ENCODE results near the gene KCNF1. TPM values are rescaled to one million over a fixed set of nuclear protein-coding genes. Genes with fewer than 3 reads are reported as not detected.

The KCNF1 gene
- total and polyA plus RNA-seq, 2 experiments from 2014 or later = 0.67 to 0.87 TPM

DNA sequence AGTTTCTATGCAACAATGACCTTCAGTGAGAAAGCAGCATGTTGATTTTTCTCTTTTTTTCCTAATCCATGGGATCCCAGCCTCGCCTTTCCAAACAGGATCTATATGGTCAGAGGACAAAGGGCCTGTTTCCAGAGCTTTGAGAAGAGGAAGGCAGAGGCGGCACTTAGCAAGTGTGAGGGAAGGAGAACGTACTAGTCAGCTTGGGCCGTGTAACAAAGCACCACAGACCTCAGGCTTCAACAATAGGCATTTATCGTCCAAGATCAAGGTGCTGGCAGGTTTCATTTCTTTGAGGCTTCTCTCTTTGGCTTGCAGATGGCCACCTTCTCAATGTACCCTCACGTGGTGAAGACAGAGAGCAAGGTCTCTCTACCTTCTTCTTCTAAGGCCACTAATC, 7.3 kb upstream of the KCNF1 start:
- no peak overlapping the region for H3K4me2 ChIP-seq
- H3K27ac ChIP-seq = no peak overlapping the region
- H3K9me2 ChIP-seq (replicated peaks; ENCODE audit: insufficient read depth) = no peaks in the 10 kb centered on the region
- no peaks in the 10 kb centered on the region for H3K4me1 ChIP-seq (ENCODE audit: insufficient read depth)
- TF ChIP-seq EZH2phosphoT487 (IDR thresholded peaks at IDR 0.05; ENCODE audit: low read depth, severe bottlenecking, unreplicated experiment) (no peak), EZH2 (IDR thresholded peaks at IDR 0.05; ENCODE audit: borderline replicate concordance) (no peak)
- TF ChIP-seq, protein P1, sequence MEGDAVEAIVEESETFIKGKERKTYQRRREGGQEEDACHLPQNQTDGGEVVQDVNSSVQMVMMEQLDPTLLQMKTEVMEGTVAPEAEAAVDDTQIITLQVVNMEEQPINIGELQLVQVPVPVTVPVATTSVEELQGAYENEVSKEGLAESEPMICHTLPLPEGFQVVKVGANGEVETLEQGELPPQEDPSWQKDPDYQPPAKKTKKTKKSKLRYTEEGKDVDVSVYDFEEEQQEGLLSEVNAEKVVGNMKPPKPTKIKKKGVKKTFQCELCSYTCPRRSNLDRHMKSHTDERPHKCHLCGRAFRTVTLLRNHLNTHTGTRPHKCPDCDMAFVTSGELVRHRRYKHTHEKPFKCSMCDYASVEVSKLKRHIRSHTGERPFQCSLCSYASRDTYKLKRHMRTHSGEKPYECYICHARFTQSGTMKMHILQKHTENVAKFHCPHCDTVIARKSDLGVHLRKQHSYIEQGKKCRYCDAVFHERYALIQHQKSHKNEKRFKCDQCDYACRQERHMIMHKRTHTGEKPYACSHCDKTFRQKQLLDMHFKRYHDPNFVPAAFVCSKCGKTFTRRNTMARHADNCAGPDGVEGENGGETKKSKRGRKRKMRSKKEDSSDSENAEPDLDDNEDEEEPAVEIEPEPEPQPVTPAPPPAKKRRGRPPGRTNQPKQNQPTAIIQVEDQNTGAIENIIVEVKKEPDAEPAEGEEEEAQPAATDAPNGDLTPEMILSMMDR (IDR thresholded peaks at IDR 0.05; ENCODE audit: poor library complexity) = no peak
- H2AFZ ChIP-seq = no peak overlapping the region
- no peaks in the 10 kb centered on the region for H3K9me3 ChIP-seq (ENCODE audit: low read depth)
- H3K79me2 ChIP-seq = no peaks in the 10 kb centered on the region
- no peaks in the 10 kb centered on the region for H3K27me3 ChIP-seq
- H4K20me1 ChIP-seq (ENCODE audit: insufficient read depth, poor library complexity, severe bottlenecking) = no peaks in the 10 kb centered on the region
- H3K36me3 ChIP-seq (replicated peaks; ENCODE audit: insufficient read depth, low read depth) = no peaks in the 10 kb centered on the region
- no peak for DNase-seq (ENCODE audit: low spot score)
- no peak overlapping the region for H3K4me3 ChIP-seq
- WGBS (ENCODE audit: low lambda C conversion rate, missing lambda C conversion rate) = 91% methylated on average over 6 of the region's 6 CpGs

DNA sequence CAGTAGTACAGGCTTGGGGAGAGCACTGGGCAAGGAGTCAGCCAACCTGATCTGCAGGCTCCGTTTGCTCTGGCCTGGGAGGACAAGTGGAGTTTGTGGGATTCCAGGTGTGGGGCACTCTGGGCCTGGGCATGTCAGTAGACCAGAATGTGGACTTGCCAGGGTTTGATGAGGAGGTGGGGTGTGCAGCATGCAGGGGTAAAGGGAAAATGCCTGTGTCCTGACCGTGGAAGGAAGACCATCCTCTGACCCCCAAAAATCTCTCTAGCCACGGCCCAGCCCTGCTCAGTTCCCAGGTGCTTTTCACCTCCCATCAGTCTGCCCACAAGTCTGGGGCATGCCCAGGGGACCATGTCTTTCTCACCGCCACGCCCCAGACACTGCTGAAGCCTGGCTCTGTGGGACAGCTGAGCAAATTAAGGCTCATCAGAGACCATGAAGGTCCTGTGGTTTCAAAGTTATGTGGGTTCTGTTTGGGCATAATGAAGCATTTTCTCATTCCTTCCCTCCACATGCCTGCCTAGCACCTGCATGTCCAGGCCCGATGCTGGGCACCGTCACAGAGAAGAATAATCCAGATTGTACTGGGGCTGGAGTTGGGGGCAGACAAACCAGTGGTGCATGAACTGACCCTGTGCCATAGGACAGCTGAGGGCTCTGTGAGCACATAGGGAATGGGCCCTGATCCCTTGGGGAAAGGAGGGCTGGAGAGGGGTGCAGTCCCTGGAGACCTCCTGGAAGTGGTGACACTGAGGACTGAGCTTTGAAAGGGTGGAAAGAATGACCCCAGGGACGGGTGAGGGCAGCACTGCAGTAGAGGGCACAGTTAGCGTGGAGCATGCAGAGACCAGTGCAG, 6.5 kb upstream of the KCNF1 start:
- no peak overlapping the region for H3K27ac ChIP-seq
- no peaks in the 10 kb centered on the region for H3K36me3 ChIP-seq (replicated peaks; ENCODE audit: insufficient read depth, low read depth)
- H3K4me1 ChIP-seq (ENCODE audit: insufficient read depth) = no peaks in the 10 kb centered on the region
- no peak overlapping the region for H2AFZ ChIP-seq
- no peaks in the 10 kb centered on the region for H3K9me2 ChIP-seq (replicated peaks; ENCODE audit: insufficient read depth)
- 91% methylated on average over 9 of the region's 9 CpGs for WGBS (ENCODE audit: low lambda C conversion rate, missing lambda C conversion rate)
- no peak overlapping the region for H3K4me3 ChIP-seq
- H3K79me2 ChIP-seq = no peaks in the 10 kb centered on the region
- H3K27me3 ChIP-seq = no peaks in the 10 kb centered on the region
- no peak overlapping the region for H3K4me2 ChIP-seq
- H3K9me3 ChIP-seq (ENCODE audit: low read depth) = no peaks in the 10 kb centered on the region
- no peaks in the 10 kb centered on the region for H4K20me1 ChIP-seq (ENCODE audit: insufficient read depth, poor library complexity, severe bottlenecking)
- no peak for TF ChIP-seq EZH2 (IDR thresholded peaks at IDR 0.05; ENCODE audit: borderline replicate concordance)
- no peak for TF ChIP-seq EZH2phosphoT487 (IDR thresholded peaks at IDR 0.05; ENCODE audit: low read depth, severe bottlenecking, unreplicated experiment)
- TF ChIP-seq, protein P1 (IDR thresholded peaks at IDR 0.05; ENCODE audit: poor library complexity) = no peak
- no peak for DNase-seq (ENCODE audit: low spot score)

DNA sequence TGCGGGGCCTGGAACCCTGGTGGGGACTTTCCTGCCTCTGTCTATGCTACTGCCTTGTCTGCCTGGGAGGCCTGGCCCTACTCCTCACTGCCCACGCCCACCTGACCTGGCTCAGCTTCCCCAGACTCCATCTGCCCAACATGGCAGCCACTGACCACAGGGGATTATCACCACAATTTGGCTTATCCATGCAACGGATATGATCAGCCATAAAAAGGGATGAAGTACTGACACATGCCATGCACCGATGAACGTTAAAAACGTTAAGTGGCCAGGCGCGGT, 5.9 kb upstream of the KCNF1 start:
- TF ChIP-seq EZH2 (IDR thresholded peaks at IDR 0.05; ENCODE audit: borderline replicate concordance) = no peak
- TF ChIP-seq EZH2phosphoT487 (IDR thresholded peaks at IDR 0.05; ENCODE audit: low read depth, severe bottlenecking, unreplicated experiment) = no peak
- TF ChIP-seq, protein P1 (IDR thresholded peaks at IDR 0.05; ENCODE audit: poor library complexity) = no peak
- no peaks in the 10 kb centered on the region for H3K36me3 ChIP-seq (replicated peaks; ENCODE audit: insufficient read depth, low read depth)
- H3K4me3 ChIP-seq = no peak overlapping the region

More for the DNA sequence above, 5.9 kb upstream of the KCNF1 start:
- Histone ChIP-seq H3K79me2 (no peaks in the 10 kb centered on the region), H3K9me2 (replicated peaks; ENCODE audit: insufficient read depth) (no peaks in the 10 kb centered on the region), H3K27ac (no peak overlapping the region), H3K9me3 (ENCODE audit: low read depth) (no peaks in the 10 kb centered on the region), H3K4me1 (ENCODE audit: insufficient read depth) (no peaks in the 10 kb centered on the region), H4K20me1 (ENCODE audit: insufficient read depth, poor library complexity, severe bottlenecking) (no peaks in the 10 kb centered on the region), H2AFZ (no peak overlapping the region), H3K4me2 (no peak overlapping the region), H3K27me3 (peaks cover 3% of the 10 kb centered on the region)
- WGBS (ENCODE audit: low lambda C conversion rate, missing lambda C conversion rate) = 90% methylated on average over 8 of the region's 8 CpGs
- DNase-seq (ENCODE audit: low spot score) = no peak
